Neuronal stem cell (in vitro differentiated cells): Measurements from ENCODE around the gene PAPOLB.

Source experiments
- DNase-seq: peaks from one replicate; pipeline ENCODE4 v3.0.0-alpha.2; 2013; ENCODE audit warnings: low spot score
- H2AFZ ChIP-seq: one replicate; pipeline ENCODE4 v1.6.1; 2013; ENCODE audit warnings: mild to moderate bottlenecking, low read length, inconsistent platforms
- H2AK5ac ChIP-seq: 2 replicates; pipeline ENCODE4 v1.6.1; 2013; ENCODE audit warnings: low read depth, mild to moderate bottlenecking, inconsistent platforms, low read length, moderate library complexity, mixed read lengths
- H2BK120ac ChIP-seq: 2 replicates; pipeline ENCODE4 v1.6.1; 2013; ENCODE audit warnings: low read depth, mild to moderate bottlenecking, inconsistent platforms, low read length, moderate library complexity, mixed read lengths
- H2BK12ac ChIP-seq: one replicate; pipeline ENCODE4 v1.6.1; 2013; ENCODE audit warnings: low read length, inconsistent platforms
- H2BK15ac ChIP-seq: 2 replicates; pipeline ENCODE4 v1.6.1; 2013; ENCODE audit warnings: mild to moderate bottlenecking, low read length, inconsistent platforms, mixed read lengths
- H2BK5ac ChIP-seq: one replicate; pipeline ENCODE4 v1.6.1; 2013; ENCODE audit warnings: inconsistent platforms, mild to moderate bottlenecking, low read length, moderate library complexity
- H3K14ac ChIP-seq: one replicate; pipeline ENCODE4 v1.6.1; 2013; ENCODE audit warnings: low read length, inconsistent platforms
- H3K18ac ChIP-seq: 2 replicates; pipeline ENCODE4 v1.6.1; 2013; ENCODE audit warnings: low read length, inconsistent platforms
- H3K23ac ChIP-seq: 2 replicates; pipeline ENCODE4 v1.6.1; 2013; ENCODE audit warnings: low read depth, mild to moderate bottlenecking, mixed read lengths, low read length, inconsistent platforms; ENCODE audit not compliant: poor library complexity
- H3K27ac ChIP-seq: replicated peaks from 3 replicates; pipeline ENCODE4 v1.5.1; 2013; ENCODE audit warnings: low read length, inconsistent platforms
- H3K27me3 ChIP-seq, 3 experiments: 2 replicates each; pipeline ENCODE4 v1.6.1; 2013; ENCODE audit warnings: low read length in 3 of 3, mild to moderate bottlenecking in 2 of 3, inconsistent platforms in 1 of 3, low read depth in 1 of 3, mixed read lengths in 1 of 3, moderate library complexity in 1 of 3; ENCODE audit not compliant: control insufficient read depth in 3 of 3, insufficient read depth in 3 of 3
- H3K36me3 ChIP-seq, 2 donors: replicated peaks in 1 of 2; 2 replicates each; pipeline ENCODE4 v1.6.1; 2013; ENCODE audit warnings: low read length in 2 of 2; ENCODE audit not compliant: control insufficient read depth in 2 of 2, insufficient read depth in 2 of 2
- H3K4ac ChIP-seq: 2 replicates; pipeline ENCODE4 v1.6.1; 2013; ENCODE audit warnings: inconsistent platforms, mild to moderate bottlenecking, low read length, moderate library complexity
- H3K4me1 ChIP-seq, 2 donors: 1 replicate in 1 of 2; 2 replicates in 1 of 2; pipeline ENCODE4 v1.6.1; 2013; ENCODE audit warnings: low read length in 2 of 2, low read depth in 1 of 2; ENCODE audit not compliant: control insufficient read depth in 2 of 2, insufficient read depth in 1 of 2
- H3K4me2 ChIP-seq: one replicate; pipeline ENCODE4 v1.6.1; 2013; ENCODE audit warnings: mild to moderate bottlenecking, low read length, inconsistent platforms; ENCODE audit not compliant: insufficient read depth, poor library complexity, severe bottlenecking
- H3K4me3 ChIP-seq, 2 donors: 2 replicates each; pipeline ENCODE4 v1.5.1; 2013; ENCODE audit warnings: low read length in 2 of 2, mild to moderate bottlenecking in 2 of 2, inconsistent platforms in 1 of 2, moderate library complexity in 1 of 2
- H3K79me1 ChIP-seq: one replicate; pipeline ENCODE4 v1.6.1; 2013; ENCODE audit warnings: low read depth, mild to moderate bottlenecking, inconsistent platforms, low read length, moderate library complexity
- H3K9ac ChIP-seq: one replicate; pipeline ENCODE4 v1.6.1; 2013; ENCODE audit warnings: mild to moderate bottlenecking, low read depth, low read length, inconsistent platforms; ENCODE audit not compliant: poor library complexity
- H3K9me3 ChIP-seq, 2 donors: replicated peaks in 1 of 2; 2 replicates each; pipeline versions ENCODE3 to v1.6.1; 2013; ENCODE audit warnings: low read length in 2 of 2, mild to moderate bottlenecking in 2 of 2, inconsistent platforms in 1 of 2, low read depth in 1 of 2, mixed read lengths in 1 of 2, moderate library complexity in 1 of 2; ENCODE audit not compliant: control insufficient read depth in 2 of 2, insufficient read depth in 1 of 2
- H4K8ac ChIP-seq: one replicate; pipeline ENCODE4 v1.6.1; 2013; ENCODE audit warnings: low read depth, mild to moderate bottlenecking, inconsistent platforms, low read length, moderate library complexity
- H4K91ac ChIP-seq: one replicate; pipeline ENCODE4 v1.6.1; 2013; ENCODE audit warnings: low read length, low read depth, mild to moderate bottlenecking, inconsistent platforms; ENCODE audit not compliant: poor library complexity
- WGBS, 2 donors: extraction: QIAGEN DNeasy Blood & Tissue Kit; methylation state at CpG; one replicate each; pipeline ENCODE4 v1.1.7; 2013; ENCODE audit warnings: missing lambda C conversion rate in 2 of 2, mixed read lengths in 1 of 2; ENCODE audit not compliant: insufficient read length in 2 of 2, insufficient replicate concordance in 1 of 2; ENCODE audit errors: extremely low coverage in 2 of 2; 5-methylcytosine and 5-hydroxymethylcytosine counted together

The PAPOLB gene

GRCh38 chr7:4904346-4904745 lies 42.5 kb upstream of the PAPOLB start:
- no peak overlapping the region for H4K8ac ChIP-seq
- no peak overlapping the region for H2BK12ac ChIP-seq
- no peak overlapping the region for H2AK5ac ChIP-seq
- no peak overlapping the region for H3K4me2 ChIP-seq
- H3K79me1 ChIP-seq = no peaks in the 10 kb centered on the region
- no peak overlapping the region for H2BK120ac ChIP-seq
- H4K91ac ChIP-seq = no peak overlapping the region
- no peak for DNase-seq
- no peak overlapping the region for H3K18ac ChIP-seq
- H3K23ac ChIP-seq = no peak overlapping the region
- H3K27me3 ChIP-seq = peaks cover 0 to 6% (median 0%) of the 10 kb centered on the region in 3 experiments
- no peak overlapping the region for H2BK5ac ChIP-seq
- H3K9ac ChIP-seq = no peak overlapping the region
- no peaks in the 10 kb centered on the region for H3K36me3 ChIP-seq
- H2AFZ ChIP-seq = no peak overlapping the region
- H2BK15ac ChIP-seq = no peak overlapping the region
- H3K14ac ChIP-seq = no peak overlapping the region
- H3K4me1 ChIP-seq = no peaks in the 10 kb centered on the region
- H3K4me3 ChIP-seq = no peak overlapping the region
- peaks cover 0 to 2% of the 10 kb centered on the region in 2 donors for H3K9me3 ChIP-seq
- no peak overlapping the region for H3K4ac ChIP-seq
- H3K27ac ChIP-seq = no peak overlapping the region

- H4K8ac ChIP-seq = no peak overlapping the region
- no peak overlapping the region for H2AK5ac ChIP-seq
- no CpG with 5 or more reads among the region's 11 CpGs for WGBS, 2 donors
Observed at GRCh38 chr7:4895766-4896165, 33.9 kb upstream of the PAPOLB start.

GRCh38 chr7:4894482-4894881 lies 32.7 kb upstream of the PAPOLB start:
- no peak for DNase-seq
- no peak overlapping the region for H3K9ac ChIP-seq
- H3K27ac ChIP-seq = no peak overlapping the region
- H3K23ac ChIP-seq = no peak overlapping the region
- no peak overlapping the region for H3K4me2 ChIP-seq
- no peaks in the 10 kb centered on the region for H3K36me3 ChIP-seq
- no peak overlapping the region for H3K4ac ChIP-seq
- no peak overlapping the region for H2BK5ac ChIP-seq
- no CpG with 5 or more reads among the region's 9 CpGs for WGBS, 2 donors
- H4K91ac ChIP-seq = no peak overlapping the region
- no peak overlapping the region for H3K14ac ChIP-seq
- no peak overlapping the region for H2BK15ac ChIP-seq
- H3K4me3 ChIP-seq = no peak overlapping the region
- no peak overlapping the region for H3K18ac ChIP-seq
- no peak overlapping the region for H2AK5ac ChIP-seq
- no peaks in the 10 kb centered on the region for H3K79me1 ChIP-seq
- no peaks in the 10 kb centered on the region for H3K4me1 ChIP-seq
- H3K9me3 ChIP-seq = no peaks in the 10 kb centered on the region
- H2AFZ ChIP-seq = no peak overlapping the region
- H4K8ac ChIP-seq = no peak overlapping the region
- no peak overlapping the region for H2BK120ac ChIP-seq
- no peaks in the 10 kb centered on the region for H3K27me3 ChIP-seq
- H2BK12ac ChIP-seq = no peak overlapping the region

More at GRCh38 chr7:4895766-4896165, 33.9 kb upstream of the PAPOLB start:
- Histone ChIP-seq H3K4me3 (no peak overlapping the region), H2BK120ac (no peak overlapping the region), H2BK15ac (no peak overlapping the region), H3K14ac (no peak overlapping the region), H3K9me3 (no peaks in the 10 kb centered on the region), H3K79me1 (no peaks in the 10 kb centered on the region), H3K4ac (no peak overlapping the region), H3K36me3 (no peaks in the 10 kb centered on the region), H3K27me3 (no peaks in the 10 kb centered on the region), H2BK5ac (no peak overlapping the region), H3K18ac (no peak overlapping the region), H3K27ac (no peak overlapping the region), H3K9ac (no peak overlapping the region), H3K4me2 (no peak overlapping the region), H3K23ac (no peak overlapping the region), H3K4me1 (no peaks in the 10 kb centered on the region), H2AFZ (no peak overlapping the region), H2BK12ac (no peak overlapping the region), H4K91ac (no peak overlapping the region)
- DNase-seq = no peak

GRCh38 chr7:4893929-4894475 lies 32.2 kb upstream of the PAPOLB start:
- Histone ChIP-seq H3K27me3 (no peaks in the 10 kb centered on the region), H2BK12ac (no peak overlapping the region), H3K4ac (no peak overlapping the region), H3K14ac (no peak overlapping the region), H3K36me3 (no peaks in the 10 kb centered on the region), H2BK15ac (no peak overlapping the region), H3K9me3 (no peaks in the 10 kb centered on the region), H2AK5ac (no peak overlapping the region), H3K23ac (no peak overlapping the region), H4K8ac (no peak overlapping the region), H4K91ac (no peak overlapping the region), H3K4me3 (no peak overlapping the region), H3K9ac (no peak overlapping the region), H3K4me1 (no peaks in the 10 kb centered on the region), H3K18ac (no peak overlapping the region), H2BK5ac (no peak overlapping the region), H3K79me1 (no peaks in the 10 kb centered on the region), H2AFZ (no peak overlapping the region), H2BK120ac (no peak overlapping the region), H3K27ac (no peak overlapping the region), H3K4me2 (no peak overlapping the region)
- whole genome bisulfite sequencing, 2 donors = no CpG with 5 or more reads among the region's 8 CpGs
- no peak for DNase-seq
